Karpas-422 (cell line): ENCODE data around the gene ITGAD. TPM values are rescaled to one million over a fixed set of nuclear protein-coding genes. Genes with fewer than 3 reads are reported as not detected.
A peak's percentile ranks its signal among the peaks of the same experiment; 100 is the strongest.

Experiments
- DNase-seq: peaks from one replicate; pipeline ENCODE4 v3.0.0-alpha.2; 2015
- H2AFZ ChIP-seq: fragments of 200-600 bp; sonication (generic); 2 replicates; pipeline ENCODE4 v1.6.1; 2014; ENCODE audit warnings: antibody characterized with exemption, low read length, mixed read lengths
- H3K27ac ChIP-seq: fragments of 200-600 bp; sonication (generic); 2 replicates; pipeline ENCODE4 v1.5.1; 2014; ENCODE audit warnings: mild to moderate bottlenecking, low read length, moderate library complexity
- H3K27me3 ChIP-seq: fragments of 200-600 bp; sonication (generic); 2 replicates; pipeline ENCODE4 v1.6.1; 2014; ENCODE audit warnings: low read length, mixed read lengths
- H3K36me3 ChIP-seq: fragments of 200-600 bp; sonication (generic); 2 replicates; pipeline ENCODE4 v1.6.1; 2014; ENCODE audit warnings: low read length, mixed read lengths; ENCODE audit not compliant: insufficient read depth
- H3K4me1 ChIP-seq: fragments of 200-600 bp; sonication (generic); 2 replicates; pipeline ENCODE4 v1.6.1; 2014; ENCODE audit warnings: mild to moderate bottlenecking, low read length, mixed read lengths
- H3K4me2 ChIP-seq: fragments of 200-600 bp; sonication (generic); 2 replicates; pipeline ENCODE4 v1.6.1; 2014; ENCODE audit warnings: low read length, low read depth, mild to moderate bottlenecking; ENCODE audit not compliant: poor library complexity, severe bottlenecking
- H3K4me3 ChIP-seq: fragments of 200-600 bp; sonication (generic); 2 replicates; pipeline ENCODE4 v1.5.1; 2014; ENCODE audit warnings: mild to moderate bottlenecking, antibody characterized with exemption, low read length, mixed read lengths
- H3K79me2 ChIP-seq: fragments of 200-600 bp; sonication (generic); 2 replicates; pipeline ENCODE4 v1.6.1; 2014; ENCODE audit warnings: mild to moderate bottlenecking, low read length, mixed read lengths
- H3K9ac ChIP-seq: fragments of 200-600 bp; sonication (generic); 2 replicates; pipeline ENCODE4 v1.6.0; 2014; ENCODE audit warnings: low read length
- H3K9me2 ChIP-seq: fragments of 200-600 bp; sonication (generic), shearing (Covaris generic); replicated peaks from 2 replicates; pipeline ENCODE4 v1.6.0; 2014; ENCODE audit warnings: mild to moderate bottlenecking, low read length, moderate library complexity; ENCODE audit not compliant: insufficient read depth
- H3K9me3 ChIP-seq: fragments of 300-700, 200-600 bp; sonication (generic); 2 replicates; pipeline ENCODE4 v1.6.1; 2014; ENCODE audit warnings: low read length, mixed read lengths
- H4K20me1 ChIP-seq: fragments of 200-600 bp; sonication (generic); 2 replicates; pipeline ENCODE4 v1.6.1; 2014; ENCODE audit warnings: mild to moderate bottlenecking, antibody characterized with exemption, low read length, low read depth; ENCODE audit not compliant: insufficient read depth
- total RNA-seq: library from RNA; depleted of rRNA; stranded (reverse); fragments of >200 nt; shearing (Covaris generic); gene quantifications from 2 replicates; pipeline ENCODE4 v1.2.3, GENCODE V29; 2014; ENCODE audit warnings: low replicate concordance

The ITGAD gene
- total RNA-seq, 1 experiment from 2014 or later: not detected

DNA sequence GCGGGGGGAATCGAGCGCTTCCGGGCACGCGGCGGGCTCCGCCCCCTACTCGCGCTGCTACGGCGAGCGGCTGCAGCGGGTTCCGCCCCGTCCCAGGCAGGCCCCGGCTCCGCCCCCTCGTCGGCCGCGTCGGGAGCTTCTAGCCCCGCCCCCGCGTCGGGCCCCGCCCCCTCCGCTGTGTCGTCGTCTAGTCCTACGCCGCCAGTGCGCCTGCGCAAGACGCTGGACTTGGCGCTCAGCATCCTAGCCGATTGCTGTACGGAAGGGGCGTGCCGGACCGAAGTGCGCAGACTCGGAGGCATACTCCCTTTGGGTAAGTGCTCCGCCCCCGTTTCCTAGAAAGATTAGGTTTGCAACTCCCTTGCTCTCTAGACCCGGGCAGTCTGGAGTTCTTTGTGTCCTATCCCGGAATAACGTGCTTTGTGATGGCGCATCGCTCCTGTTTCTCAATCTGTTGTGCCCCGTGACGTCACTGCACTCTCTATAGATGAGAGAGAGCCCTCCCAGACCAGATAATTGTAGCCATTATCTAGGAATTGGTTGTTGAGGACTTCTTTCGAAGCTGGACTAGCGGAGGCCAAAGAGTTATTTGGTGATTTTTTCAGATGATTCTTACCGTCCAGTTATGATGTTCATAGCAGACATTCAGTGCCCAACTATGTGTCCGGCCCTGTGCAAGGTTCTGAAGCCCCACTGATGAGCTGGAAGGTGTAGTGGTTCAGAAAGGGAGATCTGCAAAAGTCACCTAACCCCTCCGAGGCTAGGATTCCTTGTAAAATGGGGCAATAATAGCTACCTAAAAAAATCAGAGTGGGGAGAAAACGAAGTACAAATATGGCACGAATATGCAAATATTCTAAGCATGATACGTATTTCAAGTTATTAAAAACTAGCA, 66.8 kb downstream of the ITGAD start:
- Histone ChIP-seq H2AFZ (peak overlapping the region; percentile 84; the same call in 1 of the 2 replicates), H3K9me3 (no peaks in the 10 kb centered on the region), H3K27ac (peak overlapping the region; percentile 79), H4K20me1 (peaks cover 32% of the 10 kb centered on the region; the same call in 1 of the 2 replicates), H3K27me3 (no peaks in the 10 kb centered on the region), H3K9ac (peak overlapping the region; percentile 94), H3K4me2 (peak overlapping the region; percentile 98), H3K36me3 (no peaks in the 10 kb centered on the region), H3K4me3 (peak overlapping the region; percentile 91), H3K79me2 (peaks cover 22% of the 10 kb centered on the region), H3K4me1 (peaks cover 23% of the 10 kb centered on the region), H3K9me2 (no peaks in the 10 kb centered on the region)
- peak; percentile 100 for DNase-seq

DNA sequence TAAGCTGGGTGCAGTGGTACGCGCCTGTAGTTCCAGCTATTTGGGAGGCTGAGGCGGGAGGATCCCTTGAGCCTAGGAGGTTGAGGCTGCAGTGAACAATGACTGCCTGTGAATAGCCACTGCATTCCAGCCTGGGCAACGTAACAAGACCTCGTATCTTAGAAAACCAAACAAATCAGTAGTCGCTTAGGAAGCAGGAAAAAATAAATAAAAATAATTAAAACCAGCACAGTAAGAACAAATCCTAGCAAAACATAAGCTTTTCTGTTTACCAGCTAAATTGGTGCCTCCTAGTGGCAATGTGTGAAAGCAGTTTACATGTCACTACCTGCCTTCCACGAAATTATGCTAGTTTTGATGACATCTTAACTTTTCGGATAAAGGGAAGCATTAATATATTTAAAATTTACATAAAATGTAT, 67.5 kb downstream of the ITGAD start:
- no peaks in the 10 kb centered on the region for H3K27me3 ChIP-seq
- DNase-seq: peak; percentile 76
- no peak overlapping the region for H3K9ac ChIP-seq
- H2AFZ ChIP-seq: no peak overlapping the region
- H3K4me2 ChIP-seq: peak overlapping the region; percentile 98
- no peak overlapping the region for H3K27ac ChIP-seq
- H3K9me3 ChIP-seq: no peaks in the 10 kb centered on the region
- peaks cover 22% of the 10 kb centered on the region for H3K79me2 ChIP-seq
- H3K36me3 ChIP-seq: no peaks in the 10 kb centered on the region
- H3K4me3 ChIP-seq: peak overlapping the region; percentile 66; the same call in 1 of the 2 replicates
- no peaks in the 10 kb centered on the region for H3K9me2 ChIP-seq
- H4K20me1 ChIP-seq: peaks cover 25% of the 10 kb centered on the region; the same call in 1 of the 2 replicates
- peaks cover 23% of the 10 kb centered on the region for H3K4me1 ChIP-seq

DNA sequence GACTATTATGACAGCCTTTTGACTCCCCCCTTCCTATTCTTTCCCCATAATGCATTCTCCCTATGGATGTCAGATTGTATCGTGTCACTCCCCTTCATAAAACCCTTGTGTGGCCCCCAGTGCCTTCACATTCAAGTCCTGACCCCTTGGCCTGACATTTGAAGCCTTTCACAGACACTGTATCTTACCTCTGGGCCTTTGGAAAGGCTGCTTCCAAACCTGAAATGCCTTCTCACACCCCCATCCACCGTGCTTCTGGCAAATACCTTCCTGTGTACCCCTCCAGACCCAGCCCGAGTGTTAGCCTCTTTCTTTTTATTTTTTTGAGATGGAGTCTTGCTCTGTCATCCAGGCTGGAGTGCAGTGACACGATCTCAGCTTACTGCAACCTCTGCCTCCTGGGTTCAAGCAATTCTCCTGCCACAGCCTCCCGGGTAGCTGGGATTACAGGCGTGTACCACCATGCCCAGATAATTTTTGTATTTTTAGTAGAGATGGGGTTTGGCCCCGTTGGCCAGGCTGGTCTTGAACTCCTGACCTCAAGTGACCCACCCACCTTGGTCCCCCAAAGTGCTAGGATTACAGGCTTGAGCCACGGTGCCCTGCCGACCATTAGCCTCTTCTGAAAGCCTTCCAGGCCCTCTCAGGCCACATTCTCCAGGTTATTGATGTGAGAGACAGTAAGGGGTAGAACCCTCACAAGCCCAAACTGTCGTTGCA, 68.2 kb downstream of the ITGAD start:
- no peak overlapping the region for H3K9ac ChIP-seq
- peaks cover 22% of the 10 kb centered on the region for H3K79me2 ChIP-seq
- DNase-seq: no peak
- peaks cover 20% of the 10 kb centered on the region; the same call in 1 of the 2 replicates for H4K20me1 ChIP-seq
- H3K27ac ChIP-seq: no peak overlapping the region
- H2AFZ ChIP-seq: no peak overlapping the region
- no peaks in the 10 kb centered on the region for H3K36me3 ChIP-seq
- no peaks in the 10 kb centered on the region for H3K9me2 ChIP-seq
- H3K27me3 ChIP-seq: no peaks in the 10 kb centered on the region
- H3K4me3 ChIP-seq: no peak overlapping the region
- H3K4me2 ChIP-seq: no peak overlapping the region
- H3K9me3 ChIP-seq: no peaks in the 10 kb centered on the region
- H3K4me1 ChIP-seq: peaks cover 23% of the 10 kb centered on the region

DNA sequence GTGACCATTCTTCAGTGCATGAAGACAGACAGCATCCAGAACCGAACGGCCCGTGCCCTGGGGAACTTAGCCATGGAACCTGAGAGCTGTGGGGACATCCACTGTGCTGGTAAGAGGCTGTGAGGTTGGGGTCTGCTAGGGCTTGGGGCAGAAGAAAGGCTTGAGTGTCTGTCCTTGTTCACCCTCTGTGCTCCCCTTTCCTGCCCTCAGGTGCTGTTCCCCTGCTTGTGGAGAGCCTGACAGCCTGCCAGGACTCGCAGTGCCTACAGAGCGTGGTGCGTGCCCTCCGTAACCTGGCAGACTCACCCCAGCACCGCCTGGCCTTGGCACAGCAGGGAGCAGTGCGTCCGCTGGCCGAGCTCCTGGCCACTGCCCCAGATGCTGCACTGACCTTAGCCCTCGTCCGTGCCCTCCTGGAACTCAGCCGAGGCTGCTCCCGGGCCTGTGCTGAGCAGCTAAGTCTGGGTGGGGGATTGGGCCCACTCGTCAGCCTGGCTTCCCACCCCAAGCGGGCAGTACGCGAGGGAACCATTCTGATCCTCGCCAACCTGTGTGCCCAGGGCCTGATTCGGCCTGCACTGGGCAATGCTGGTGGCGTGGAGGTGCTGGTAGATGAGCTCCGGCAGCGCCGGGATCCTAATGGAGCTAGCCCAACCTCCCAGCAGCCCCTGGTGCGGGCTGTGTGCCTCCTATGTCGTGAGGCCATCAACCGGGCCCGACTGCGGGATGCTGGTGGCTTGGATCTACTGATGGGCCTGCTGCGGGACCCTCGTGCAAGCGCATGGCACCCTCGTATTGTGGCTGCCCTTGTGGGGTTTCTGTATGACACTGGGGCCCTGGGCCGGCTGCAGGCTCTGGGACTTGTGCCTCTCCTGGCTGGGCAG, 69.0 kb downstream of the ITGAD start:
- Histone ChIP-seq H2AFZ (no peak overlapping the region), H3K27ac (no peak overlapping the region), H3K4me3 (no peak overlapping the region), H3K9ac (no peak overlapping the region), H3K9me3 (no peaks in the 10 kb centered on the region), H3K27me3 (no peaks in the 10 kb centered on the region), H3K4me1 (peaks cover 25% of the 10 kb centered on the region), H3K9me2 (no peaks in the 10 kb centered on the region), H3K79me2 (peaks cover 17% of the 10 kb centered on the region), H4K20me1 (peaks cover 12% of the 10 kb centered on the region; the same call in 1 of the 2 replicates), H3K36me3 (no peaks in the 10 kb centered on the region), H3K4me2 (no peak overlapping the region)
- no peak for DNase-seq

DNA sequence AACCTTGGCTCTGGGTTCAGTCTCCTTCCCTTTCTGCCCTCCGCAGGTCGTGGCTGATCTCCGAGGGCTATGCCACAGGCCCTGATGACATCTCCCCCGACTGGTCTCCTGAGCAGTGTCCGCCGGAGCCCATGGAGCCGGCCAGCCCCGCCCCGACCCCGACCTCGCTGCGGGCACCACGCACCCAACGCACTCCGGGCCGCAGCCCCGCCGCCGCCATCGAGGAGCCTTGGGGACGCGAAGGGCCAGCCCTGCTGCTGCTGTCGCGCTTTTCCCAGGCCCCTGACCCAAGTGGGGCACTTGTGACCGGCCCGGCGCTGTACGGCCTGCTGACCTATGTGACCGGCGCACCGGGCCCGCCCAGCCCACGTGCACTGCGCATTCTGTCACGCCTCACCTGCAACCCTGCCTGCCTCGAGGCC, 71.2 kb downstream of the ITGAD start:
- no peak overlapping the region for H3K27ac ChIP-seq

DNA sequence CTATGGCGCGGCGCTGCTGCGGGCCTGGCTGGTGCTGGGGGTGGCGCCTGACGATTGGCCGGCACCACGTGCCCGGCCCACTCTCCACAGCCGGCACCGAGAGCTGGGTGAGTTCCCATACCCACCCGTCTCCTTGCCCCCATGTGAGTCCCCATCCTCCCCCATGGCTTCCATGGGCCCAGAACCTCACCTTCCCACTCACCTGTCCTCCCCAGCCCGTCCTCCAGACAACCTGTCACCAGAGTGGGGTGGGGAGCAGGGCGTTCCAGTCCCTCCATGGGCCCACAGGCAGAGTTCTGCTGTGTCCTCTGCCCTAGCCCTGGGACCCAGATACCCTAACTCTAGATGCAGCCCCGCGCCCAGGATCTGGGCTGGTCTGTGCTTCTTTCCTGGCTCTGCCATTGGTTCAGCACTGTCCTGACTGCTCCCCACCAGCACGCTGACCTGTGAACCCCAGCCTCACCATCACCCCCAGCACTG, 71.7 kb downstream of the ITGAD start:
- Histone ChIP-seq H3K9me2 (no peaks in the 10 kb centered on the region), H4K20me1 (no peaks in the 10 kb centered on the region), H3K9ac (no peak overlapping the region), H2AFZ (no peak overlapping the region), H3K36me3 (no peaks in the 10 kb centered on the region), H3K4me2 (no peak overlapping the region), H3K27me3 (no peaks in the 10 kb centered on the region), H3K4me3 (no peak overlapping the region), H3K79me2 (no peaks in the 10 kb centered on the region), H3K4me1 (peaks cover 16% of the 10 kb centered on the region), H3K9me3 (no peaks in the 10 kb centered on the region), H3K27ac (no peak overlapping the region)
- DNase-seq: no peak

More for the DNA sequence above, 71.2 kb downstream of the ITGAD start:
- no peaks in the 10 kb centered on the region for H3K36me3 ChIP-seq
- H3K4me2 ChIP-seq: no peak overlapping the region
- no peaks in the 10 kb centered on the region for H3K9me3 ChIP-seq
- H3K79me2 ChIP-seq: no peaks in the 10 kb centered on the region
- H3K27me3 ChIP-seq: no peaks in the 10 kb centered on the region
- no peaks in the 10 kb centered on the region for H4K20me1 ChIP-seq
- DNase-seq: no peak
- no peaks in the 10 kb centered on the region for H3K9me2 ChIP-seq
- no peak overlapping the region for H2AFZ ChIP-seq
- H3K9ac ChIP-seq: no peak overlapping the region
- no peak overlapping the region for H3K4me3 ChIP-seq
- peaks cover 16% of the 10 kb centered on the region for H3K4me1 ChIP-seq

DNA sequence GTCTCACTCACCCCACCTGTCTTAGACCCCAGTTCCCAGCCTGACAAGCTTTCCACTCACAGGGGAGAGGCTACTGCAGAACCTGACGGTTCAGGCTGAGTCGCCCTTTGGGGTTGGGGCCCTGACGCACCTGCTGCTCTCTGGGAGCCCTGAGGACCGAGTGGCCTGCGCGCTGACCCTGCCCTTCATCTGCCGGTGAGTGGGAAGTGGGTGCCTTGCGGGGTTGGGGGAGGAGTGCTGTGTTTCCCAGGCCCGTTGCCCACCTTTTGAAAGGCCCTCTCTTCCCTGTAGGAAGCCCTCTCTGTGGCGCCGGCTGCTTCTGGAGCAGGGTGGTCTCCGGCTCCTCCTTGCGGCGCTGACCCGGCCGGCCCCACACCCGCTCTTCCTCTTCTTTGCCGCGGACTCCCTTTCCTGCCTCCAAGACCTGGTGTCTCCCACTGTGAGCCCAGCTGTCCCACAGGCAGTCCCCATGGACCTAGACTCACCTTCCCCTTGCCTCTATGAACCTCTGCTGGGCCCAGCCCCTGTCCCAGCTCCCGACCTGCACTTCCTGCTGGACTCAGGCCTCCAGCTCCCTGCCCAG, 72.7 kb downstream of the ITGAD start:
- H3K36me3 ChIP-seq: no peaks in the 10 kb centered on the region
- no peak overlapping the region for H3K4me2 ChIP-seq
- H4K20me1 ChIP-seq: no peaks in the 10 kb centered on the region
- no peaks in the 10 kb centered on the region for H3K27me3 ChIP-seq
- H3K9ac ChIP-seq: no peak overlapping the region
- H3K4me3 ChIP-seq: no peak overlapping the region
- H2AFZ ChIP-seq: no peak overlapping the region
- no peak for DNase-seq
- H3K79me2 ChIP-seq: no peaks in the 10 kb centered on the region
- no peaks in the 10 kb centered on the region for H3K9me3 ChIP-seq
- peaks cover 9% of the 10 kb centered on the region for H3K4me1 ChIP-seq
- no peaks in the 10 kb centered on the region for H3K9me2 ChIP-seq
- H3K27ac ChIP-seq: no peak overlapping the region
